Hematopoietic multipotent progenitor cell treated with erythropoietin and hydrocortisone succinate and interleukin-3 and kit ligand, for 6 days (in vitro differentiated cells): ENCODE results near the gene PRELP.
"Not testable (repeated sequence)": the region's sequence is repeated elsewhere in the genome, so short reads cannot be mapped to it uniquely, and the experiment has no call there.

Experiments used
- DNase-seq: peaks from one replicate; pipeline ENCODE4 v3.0.0-alpha.2; 2015

Gene PRELP

GRCh38 chr1:203509135-203509534 lies 33.5 kb downstream of the PRELP start:
- no peak for DNase-seq

- DNase-seq: no peak
Measured at GRCh38 chr1:203511513-203511912, 35.9 kb downstream of the PRELP start.

GRCh38 chr1:203511930-203512329 lies 36.3 kb downstream of the PRELP start:
- DNase-seq: no peak

GRCh38 chr1:203512517-203512847 lies 36.9 kb downstream of the PRELP start:
- no peak for DNase-seq

DNA sequence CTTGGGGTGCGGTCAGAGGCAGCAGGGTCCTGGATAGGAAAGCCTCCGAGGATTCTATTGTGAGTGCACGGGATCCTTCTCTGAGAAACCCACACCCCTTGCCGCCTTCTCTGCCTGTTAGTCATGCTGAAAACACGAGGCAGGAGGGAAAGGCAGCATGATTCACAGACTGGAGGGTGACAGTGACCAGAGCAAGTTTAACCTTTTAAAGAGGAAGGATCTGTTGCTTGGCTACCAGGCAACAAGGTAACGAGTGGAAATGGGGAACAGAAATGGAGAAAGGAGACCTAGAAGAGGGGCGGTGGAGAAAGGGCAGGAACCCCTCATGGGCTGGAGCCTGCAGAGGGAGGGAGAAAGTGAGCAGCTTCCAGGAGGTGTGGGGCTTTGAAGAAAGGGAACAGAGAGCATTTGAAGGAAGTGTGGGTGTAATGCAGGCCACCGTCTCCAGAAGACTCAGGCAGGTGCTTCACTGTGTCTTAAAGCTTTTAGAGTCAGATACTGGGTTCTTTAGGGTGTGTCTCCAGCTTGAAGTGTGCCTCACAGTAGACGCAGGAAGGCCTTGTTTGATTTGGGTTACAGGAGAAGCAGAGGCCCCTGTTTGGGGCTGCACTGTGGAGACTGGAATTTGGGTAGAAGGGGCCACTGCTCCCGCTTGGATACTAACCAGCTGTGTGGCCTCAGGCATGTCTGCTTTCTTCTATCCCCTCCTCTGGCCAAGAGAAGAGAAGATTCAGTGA lies 37.4 kb downstream of the PRELP start:
- peak; percentile 6 for DNase-seq

- no peak for DNase-seq
Measured at GRCh38 chr1:203513585-203514031, 38.0 kb downstream of the PRELP start.

DNA sequence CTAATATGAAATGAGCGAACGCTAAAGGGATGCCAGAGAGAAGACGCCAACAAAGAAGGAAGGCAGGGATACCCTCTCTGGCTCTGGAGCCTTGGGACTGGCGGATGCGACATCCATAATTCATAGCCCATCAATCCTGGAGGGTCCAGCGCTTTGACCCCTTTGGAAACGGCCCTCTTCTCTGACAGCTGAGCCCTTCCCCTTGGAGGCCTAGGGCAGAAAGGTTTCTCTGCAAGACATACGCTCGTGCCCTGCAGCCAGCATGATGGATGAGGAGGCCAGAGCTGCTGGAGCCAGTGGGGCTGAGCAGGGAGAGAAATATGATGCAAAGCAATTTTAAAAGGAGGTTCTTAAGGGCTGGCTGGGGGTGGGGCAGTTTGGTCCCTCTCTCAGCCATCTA lies 40.6 kb downstream of the PRELP start:
- DNase-seq: no peak

DNA sequence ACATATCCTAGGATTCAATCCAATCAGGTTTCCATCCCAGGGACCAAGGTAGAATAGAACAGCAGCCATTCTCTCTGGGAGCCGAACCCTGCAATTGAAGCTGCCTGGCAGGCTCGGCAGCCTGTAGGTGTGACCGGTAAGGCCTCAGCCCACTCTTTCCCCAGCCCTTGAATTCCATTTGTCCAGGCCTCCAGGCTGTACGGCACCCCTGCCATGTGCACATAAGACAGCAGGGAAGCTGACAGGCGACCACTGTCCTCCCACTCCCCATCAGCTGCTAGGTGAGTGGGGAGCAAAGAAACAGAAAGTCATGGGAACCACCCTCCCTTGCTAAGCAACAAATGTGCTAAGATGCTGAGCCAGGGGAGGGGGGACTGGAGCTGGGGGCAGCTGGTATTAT lies 41.3 kb downstream of the PRELP start:
- no peak for DNase-seq

DNA sequence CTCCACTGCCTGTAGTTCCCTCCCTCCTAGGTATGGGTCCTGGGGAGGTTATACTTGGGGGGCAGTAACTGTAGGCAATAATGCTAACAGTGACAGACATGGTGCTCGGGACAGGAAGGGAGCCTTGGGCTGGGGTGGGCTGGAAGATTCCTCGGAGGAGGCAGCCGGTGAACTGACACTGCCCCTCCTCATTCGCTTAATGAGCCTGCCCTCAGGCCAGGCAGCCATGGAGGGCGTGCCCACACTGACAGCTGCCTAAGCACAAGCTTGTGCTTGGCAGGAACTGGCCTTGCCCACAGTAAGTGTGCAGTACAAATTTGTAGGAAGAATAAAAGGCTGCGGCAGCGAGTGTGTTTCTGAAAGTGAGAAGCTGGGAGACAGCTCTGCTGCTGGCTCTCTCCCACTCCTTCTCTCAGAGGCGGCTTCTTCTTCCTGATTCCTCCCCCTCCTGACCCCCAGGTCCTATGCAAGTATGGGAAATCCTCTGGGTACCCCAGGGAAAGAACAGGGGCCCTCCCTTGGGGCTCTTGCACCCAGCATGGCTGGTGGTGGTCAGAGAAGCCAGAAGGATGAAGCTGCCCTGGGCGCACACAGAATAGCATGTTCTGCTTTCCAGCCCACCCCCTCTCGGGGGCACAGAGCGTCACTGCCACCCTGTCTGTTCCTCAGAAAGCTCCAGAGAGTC lies 42.0 kb downstream of the PRELP start:
- DNase-seq: no peak

DNA sequence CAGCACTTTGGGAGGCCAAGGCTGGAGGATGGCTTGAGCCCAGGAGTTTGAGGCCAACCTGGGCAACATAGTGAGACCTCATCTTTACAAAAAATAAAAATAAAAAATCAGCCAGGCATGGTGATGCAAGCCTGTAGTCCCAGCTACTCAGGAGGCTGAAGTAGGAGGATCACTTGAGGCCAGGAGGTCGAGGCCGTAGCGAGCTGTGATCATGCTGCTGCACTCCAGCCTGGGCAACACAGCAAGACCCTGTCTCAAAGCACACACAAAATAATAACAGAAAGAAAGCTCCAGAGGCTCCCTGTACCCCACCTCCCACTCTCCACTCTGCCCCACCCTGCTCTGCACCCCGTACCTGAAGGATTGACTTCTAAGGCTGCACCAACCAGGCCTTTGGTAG lies 42.5 kb downstream of the PRELP start:
- DNase-seq: not testable (repeated sequence)

- no peak for DNase-seq
Measured at GRCh38 chr1:203518541-203518940, 42.9 kb downstream of the PRELP start.

GRCh38 chr1:203519053-203519840 lies 43.6 kb downstream of the PRELP start:
- DNase-seq: no peak

DNA sequence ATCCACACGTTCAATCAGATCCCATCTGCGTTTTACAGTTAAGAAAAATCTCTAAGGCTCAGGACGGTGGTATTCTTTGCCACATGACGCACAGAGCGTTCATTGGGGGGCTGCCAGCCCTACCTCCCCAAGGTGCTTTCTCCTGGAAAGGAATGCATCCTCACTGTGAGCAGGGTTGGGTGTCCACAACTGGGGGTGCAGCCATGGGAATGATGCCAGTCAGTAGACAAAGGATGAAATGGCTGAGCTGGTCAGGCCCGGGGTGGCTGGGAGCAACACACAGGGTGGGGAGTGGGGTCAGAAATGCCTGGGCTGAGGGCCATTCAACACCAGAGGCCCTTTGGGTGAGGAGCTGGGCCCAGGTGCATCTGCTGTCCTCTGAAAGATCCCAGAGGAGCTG lies 44.3 kb downstream of the PRELP start:
- DNase-seq: no peak

DNA sequence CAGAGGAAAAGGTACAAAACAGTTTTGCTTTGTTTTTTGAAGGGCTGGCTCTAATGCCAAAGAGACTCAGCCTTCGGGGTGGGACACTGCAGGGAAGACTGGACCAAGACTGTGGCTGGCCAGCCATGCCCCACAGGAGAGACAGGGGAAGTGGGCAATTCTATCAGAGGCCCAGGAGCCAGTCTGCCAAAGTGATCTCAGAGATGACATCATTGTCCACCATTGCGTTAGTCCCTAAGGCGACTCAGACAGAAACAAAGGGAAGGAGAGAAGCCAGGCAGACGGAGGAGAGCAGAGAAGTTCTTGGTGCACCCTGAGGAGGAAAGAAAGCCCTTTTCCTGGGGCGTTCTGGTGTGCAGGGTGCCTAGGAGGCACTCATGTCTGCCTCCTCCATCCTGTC lies 44.7 kb downstream of the PRELP start:
- no peak for DNase-seq

DNA sequence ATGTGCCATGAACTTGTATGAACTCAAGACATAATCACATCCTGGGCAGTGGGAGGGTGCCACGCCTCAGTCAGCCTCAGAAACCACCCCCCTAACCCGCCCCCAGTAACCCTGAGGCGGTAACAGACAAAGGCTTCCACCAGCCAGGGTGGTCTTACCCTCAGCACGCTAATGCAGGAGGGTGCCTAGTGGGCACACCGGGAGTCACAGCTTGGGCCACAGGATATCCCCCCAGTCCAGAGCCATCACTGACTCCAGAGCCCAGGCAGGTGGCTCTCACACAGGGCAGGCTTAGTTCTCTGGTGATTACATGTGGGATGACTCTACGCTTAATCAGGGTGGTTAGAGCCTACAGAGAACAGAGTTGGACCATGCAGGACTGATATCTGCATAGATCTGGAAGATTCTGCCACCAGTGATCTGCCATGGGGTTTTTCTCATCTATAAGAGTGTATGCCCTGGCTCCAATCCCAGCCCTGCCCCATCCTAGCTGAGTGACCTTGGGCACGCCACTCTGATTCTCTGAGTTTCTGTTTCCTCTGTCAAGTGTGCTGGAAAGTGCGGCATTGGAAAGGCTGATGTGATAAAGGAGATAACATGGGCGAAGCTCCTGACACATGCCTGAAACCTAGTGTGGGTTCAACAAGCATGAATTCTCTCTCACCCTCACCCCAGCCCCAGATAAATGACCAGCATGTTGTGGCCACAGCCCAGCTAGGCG lies 45.6 kb downstream of the PRELP start:
- DNase-seq: no peak

DNA sequence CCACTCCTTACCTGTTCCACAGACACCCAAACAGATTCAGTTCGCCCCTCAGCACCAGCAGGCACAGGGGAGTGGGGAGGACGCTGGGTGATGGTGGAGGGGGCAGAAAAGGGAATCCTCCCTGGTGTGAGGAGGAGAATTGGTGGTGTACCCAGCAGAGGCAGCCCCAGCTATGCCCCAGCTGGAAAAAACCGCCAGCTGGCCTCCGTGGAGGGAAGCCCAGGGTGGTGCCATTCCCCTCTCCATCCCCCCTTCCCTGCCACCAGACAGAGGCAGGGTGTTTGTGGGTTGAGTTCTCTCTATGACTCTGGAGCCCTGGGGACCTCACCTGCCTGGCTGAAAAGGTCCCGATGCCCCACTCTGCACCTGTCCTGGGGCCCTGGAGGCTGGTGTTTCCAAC lies 46.2 kb downstream of the PRELP start:
- DNase-seq: no peak

GRCh38 chr1:203522237-203522636 lies 46.6 kb downstream of the PRELP start:
- DNase-seq: no peak

DNA sequence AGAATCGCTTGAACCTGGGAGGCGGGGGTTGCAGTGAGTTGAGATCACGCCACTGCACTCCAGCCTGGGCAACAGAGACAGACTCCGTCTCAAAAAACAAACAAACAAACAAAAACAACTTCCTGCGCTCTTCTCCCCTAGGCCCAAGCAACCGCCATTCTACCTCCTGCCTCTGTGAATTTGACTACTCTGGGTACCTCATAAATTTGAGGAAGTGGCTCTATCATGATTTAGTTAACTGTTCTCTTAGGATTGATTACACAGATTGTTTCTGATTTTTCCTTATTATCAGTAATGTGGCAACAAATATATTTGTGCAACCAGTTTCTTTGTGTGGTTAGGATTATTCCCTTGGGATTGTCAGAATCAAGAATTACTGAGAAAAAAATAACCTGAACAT lies 48.1 kb downstream of the PRELP start:
- no peak for DNase-seq

DNA sequence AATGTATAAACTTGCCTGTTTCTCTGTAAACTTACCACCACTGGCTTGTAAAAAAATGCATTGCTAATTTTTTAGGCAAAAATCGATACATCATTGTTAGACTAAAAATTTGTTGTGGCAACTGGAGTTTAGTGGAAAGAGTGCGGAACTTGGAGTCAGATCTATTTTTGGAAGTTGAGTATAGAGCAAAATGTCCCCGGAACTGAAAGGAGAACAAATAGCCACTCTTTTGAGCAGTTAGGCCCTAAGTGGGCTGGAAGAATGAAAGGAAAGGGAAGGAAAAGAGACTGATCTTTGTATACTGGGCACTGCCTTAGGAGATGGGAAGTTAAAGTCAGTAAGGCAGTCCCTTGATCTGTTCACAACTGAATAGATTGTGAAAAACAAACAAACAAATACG lies 48.5 kb downstream of the PRELP start:
- DNase-seq: no peak

GRCh38 chr1:203524824-203525223 lies 49.2 kb downstream of the PRELP start:
- no peak for DNase-seq

DNA sequence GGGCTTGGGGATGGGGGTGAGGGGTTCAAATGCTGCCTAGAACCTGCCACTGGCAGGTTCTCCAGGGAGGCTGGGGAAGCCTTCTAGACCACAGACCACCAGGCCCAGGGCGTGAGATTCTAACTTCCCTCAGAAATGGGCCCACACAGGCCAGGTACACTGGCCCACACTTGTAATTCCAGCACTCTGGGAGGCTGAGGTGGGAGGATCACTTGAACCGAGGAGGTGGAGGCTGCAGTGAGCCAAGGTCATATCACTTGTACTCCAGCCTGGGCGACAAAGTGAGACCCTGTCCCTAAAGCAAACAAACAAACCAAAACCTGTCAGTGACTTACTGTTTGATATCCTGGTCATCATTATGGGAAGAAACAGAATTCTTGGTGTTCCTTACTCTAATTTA lies 50.1 kb downstream of the PRELP start:
- DNase-seq: no peak

- DNase-seq: no peak
Measured at GRCh38 chr1:203526130-203526529, 50.5 kb downstream of the PRELP start.

DNA sequence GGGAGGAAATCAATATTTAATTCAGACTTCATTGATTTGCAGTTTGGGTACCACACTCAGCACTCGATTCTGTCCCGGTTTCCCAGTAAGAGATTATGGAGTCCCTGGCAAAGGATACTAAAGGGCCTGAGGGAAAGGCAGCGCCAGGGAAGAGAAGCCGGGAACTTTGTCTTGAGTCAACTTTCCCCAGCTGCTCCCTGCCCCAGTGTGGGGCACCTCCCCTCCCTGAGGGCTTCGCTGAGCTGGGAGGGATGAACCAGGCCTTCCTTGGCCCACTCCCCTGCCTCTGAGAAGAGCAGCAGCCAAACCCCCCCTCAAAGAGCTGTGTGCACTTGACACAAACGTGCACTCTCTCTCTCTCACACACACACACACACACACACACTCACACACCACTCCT lies 51.0 kb downstream of the PRELP start:
- no peak for DNase-seq
